Activated CD8-positive, alpha-beta T cell treated with anti-CD3 and anti-CD28 coated beads, Interleukin-2, amount 10 ng/mL, durations not matched to agents 7 days and 5 days (primary cell): ENCODE results near the gene STAC2. TPM values are rescaled to one million over a fixed set of nuclear protein-coding genes. Genes with fewer than 3 reads are reported as not detected.

ENCODE experiments used
- ATAC-seq: fragments of 150-1000 bp; cut with Tn5 transposase; one replicate; pipeline ENCODE4 v1.10.0; 2021; ENCODE audit warnings: moderate library complexity
- CTCF ChIA-PET: fragments of 350-600 bp; sonication (Branson Sonifier 250); formaldehyde crosslinking; loops from one replicate; lab custom pipeline; 2021; ENCODE audit warnings: antibody characterized with exemption; lab: Charles Lee
- POLR2A ChIA-PET: fragments of 350-600 bp; sonication (Branson Sonifier 250); formaldehyde crosslinking; loops from one replicate; lab custom pipeline; 2021; ENCODE audit warnings: antibody characterized with exemption; lab: Charles Lee
- DNase-seq: peaks from one replicate; pipeline ENCODE4 v3.0.0-alpha.2; 2020
- H3K27ac Mint-ChIP-seq: one replicate; pipeline ENCODE4 v1.8.0; 2021; ENCODE audit warnings: mild to moderate bottlenecking, mixed read lengths
- H3K27me3 Mint-ChIP-seq: one replicate; pipeline ENCODE4 v1.8.0; 2021; ENCODE audit warnings: low read depth, mixed read lengths
- H3K36me3 Mint-ChIP-seq: one replicate; pipeline ENCODE4 v1.8.0; 2021; ENCODE audit warnings: low read depth, mixed read lengths
- H3K4me1 Mint-ChIP-seq: one replicate; pipeline ENCODE4 v1.8.0; 2021; ENCODE audit warnings: low read depth, mixed read lengths
- H3K4me3 Mint-ChIP-seq: one replicate; pipeline ENCODE4 v1.8.0; 2021; ENCODE audit warnings: mild to moderate bottlenecking, mixed read lengths
- H3K9me3 Mint-ChIP-seq: one replicate; pipeline ENCODE4 v1.8.0; 2022; ENCODE audit warnings: mixed read lengths; ENCODE audit not compliant: insufficient read depth
- total RNA-seq, 2 experiments: library from RNA; stranded (reverse); gene quantifications; one replicate each; pipeline ENCODE4 v1.2.3, GENCODE V29; 2021

Gene STAC2
- total RNA-seq, 2 experiments from 2014 or later = not detected

- H3K27ac Mint-ChIP-seq = peak overlapping the region; percentile 83
- POLR2A ChIA-PET = no interaction called here
- DNase-seq (no peak), ATAC-seq (no peak)
- CTCF ChIA-PET = interaction anchor here (0.9 to 6.9 kb wide), 5 partner anchors 10 to 461 kb away, joined by 3 to 50 read pairs (median 9); no protein-coding TSS in a partner anchor
- H3K9me3 Mint-ChIP-seq = no peaks in the 10 kb centered on the region
- H3K4me3 Mint-ChIP-seq = peak overlapping the region; percentile 79
- peaks cover 30% of the 10 kb centered on the region for H3K36me3 Mint-ChIP-seq
- peaks cover 56% of the 10 kb centered on the region for H3K4me1 Mint-ChIP-seq
- no peaks in the 10 kb centered on the region for H3K27me3 Mint-ChIP-seq
Observed at GRCh38 chr17:39196241-39196807, 29.4 kb downstream of the STAC2 start.

DNA sequence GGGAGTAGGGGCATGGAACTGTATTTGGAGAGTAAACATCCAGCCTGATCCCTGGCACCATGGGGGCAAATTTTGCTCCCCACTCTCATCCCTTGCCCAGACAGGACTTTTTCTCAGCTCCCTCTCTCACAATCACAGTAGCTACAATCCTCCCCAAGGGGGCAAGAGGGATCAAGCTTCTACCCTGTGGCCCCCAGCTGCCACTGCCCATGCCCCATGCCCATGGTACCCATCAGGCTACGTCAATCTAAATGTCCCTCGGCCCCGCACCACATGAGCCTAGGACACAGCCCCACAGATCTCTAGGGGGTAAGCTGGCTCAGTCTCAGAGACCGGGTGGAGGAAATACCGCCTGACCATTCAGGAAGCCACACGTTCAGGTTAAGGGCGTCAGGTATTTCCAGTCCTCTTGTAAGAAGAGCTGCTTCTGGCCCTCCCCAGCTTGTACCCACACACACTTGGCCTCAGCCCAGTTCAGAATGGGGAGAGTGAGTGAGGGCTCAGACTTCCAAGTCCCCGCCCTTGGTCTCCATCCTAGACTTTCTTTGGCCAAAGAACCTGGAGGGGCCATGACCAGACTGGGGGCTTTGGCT lies 30.1 kb downstream of the STAC2 start:
- ChIA-PET POLR2A (interaction anchor here (1.4 kb wide), 1 partner anchor 8 kb away, joined by 3 read pairs; no protein-coding TSS in a partner anchor), CTCF (interaction anchor here (0.9 to 6.9 kb wide), 6 partner anchors 11 to 460 kb away, joined by 3 to 50 read pairs (median 6); no protein-coding TSS in a partner anchor)
- no peaks in the 10 kb centered on the region for H3K9me3 Mint-ChIP-seq
- H3K27me3 Mint-ChIP-seq = no peaks in the 10 kb centered on the region
- ATAC-seq (no peak), DNase-seq (peak; percentile 49)
- H3K36me3 Mint-ChIP-seq = peaks cover 26% of the 10 kb centered on the region
- H3K4me1 Mint-ChIP-seq = peaks cover 51% of the 10 kb centered on the region
- H3K4me3 Mint-ChIP-seq = peak overlapping the region; percentile 79
- H3K27ac Mint-ChIP-seq = peak overlapping the region; percentile 83

- H3K4me3 Mint-ChIP-seq = peak overlapping the region; percentile 79
- no peaks in the 10 kb centered on the region for H3K9me3 Mint-ChIP-seq
- peak overlapping the region; percentile 83 for H3K27ac Mint-ChIP-seq
- no peaks in the 10 kb centered on the region for H3K27me3 Mint-ChIP-seq
- ATAC-seq = no peak
- H3K36me3 Mint-ChIP-seq = peaks cover 21% of the 10 kb centered on the region
- ChIA-PET CTCF (interaction anchor here (0.6 to 6.9 kb wide), 9 partner anchors 9 to 460 kb away, joined by 3 to 50 read pairs (median 4); no protein-coding TSS in a partner anchor), POLR2A (interaction anchor here (1.4 kb wide), 1 partner anchor 9 kb away, joined by 3 read pairs; no protein-coding TSS in a partner anchor)
- H3K4me1 Mint-ChIP-seq = peaks cover 51% of the 10 kb centered on the region
- DNase-seq = no peak
Observed at GRCh38 chr17:39194985-39195524, 30.7 kb downstream of the STAC2 start.

DNA sequence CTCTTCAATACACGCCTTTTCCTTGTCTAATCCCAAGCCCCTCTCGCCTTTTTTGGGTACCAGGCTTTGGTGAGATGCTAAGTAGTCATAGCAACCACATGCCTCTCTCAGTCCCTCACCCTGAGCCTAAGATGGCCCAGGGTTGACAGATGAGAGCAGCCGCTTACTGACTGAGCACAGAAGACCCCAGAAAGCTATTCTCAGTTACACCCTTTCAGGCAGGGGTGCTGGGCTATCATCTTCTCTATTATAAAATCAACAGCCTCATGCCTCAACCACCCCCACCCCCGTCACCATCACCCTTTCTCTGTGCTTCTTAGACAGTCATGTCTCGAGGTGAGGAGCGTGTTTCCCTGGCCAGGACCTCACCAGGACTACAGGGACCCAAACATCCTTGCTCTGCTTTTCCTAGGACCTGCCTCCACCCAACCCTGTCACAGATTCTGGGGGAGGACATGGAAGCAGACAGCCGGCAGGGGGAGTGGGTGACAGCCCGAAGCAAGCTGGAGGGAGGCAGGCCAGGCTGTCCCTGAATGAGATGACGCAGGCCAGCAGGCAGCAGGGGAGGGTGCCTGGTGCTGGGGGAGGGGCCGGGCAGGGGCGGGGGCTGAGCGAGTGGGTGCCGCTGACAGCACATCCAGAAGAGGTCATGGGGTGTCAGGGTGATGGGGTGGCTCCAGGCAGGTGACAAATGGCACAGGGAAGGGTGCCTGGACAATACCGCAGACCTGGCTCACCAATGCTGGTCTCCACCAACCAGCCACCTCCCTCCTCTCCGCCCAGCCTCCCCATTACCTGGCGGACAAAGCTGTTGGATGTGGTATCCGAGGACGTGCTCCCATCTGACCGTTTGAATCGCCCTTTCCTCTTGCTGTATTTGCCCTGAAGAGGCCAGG lies 31.4 kb downstream of the STAC2 start:
- ATAC-seq (no peak), DNase-seq (no peak)
- Mint-ChIP-seq H3K9me3 (no peaks in the 10 kb centered on the region), H3K36me3 (peaks cover 21% of the 10 kb centered on the region), H3K4me3 (no peak overlapping the region), H3K27me3 (no peaks in the 10 kb centered on the region), H3K4me1 (peaks cover 46% of the 10 kb centered on the region), H3K27ac (peak overlapping the region; percentile 66)
- POLR2A ChIA-PET = interaction anchor here (1.4 kb wide), 1 partner anchor 9 kb away, joined by 3 read pairs; no protein-coding TSS in a partner anchor
- CTCF ChIA-PET = interaction anchor here (0.6 to 6.9 kb wide), 6 partner anchors 10 to 211 kb away, joined by 3 to 50 read pairs (median 6); no protein-coding TSS in a partner anchor

DNA sequence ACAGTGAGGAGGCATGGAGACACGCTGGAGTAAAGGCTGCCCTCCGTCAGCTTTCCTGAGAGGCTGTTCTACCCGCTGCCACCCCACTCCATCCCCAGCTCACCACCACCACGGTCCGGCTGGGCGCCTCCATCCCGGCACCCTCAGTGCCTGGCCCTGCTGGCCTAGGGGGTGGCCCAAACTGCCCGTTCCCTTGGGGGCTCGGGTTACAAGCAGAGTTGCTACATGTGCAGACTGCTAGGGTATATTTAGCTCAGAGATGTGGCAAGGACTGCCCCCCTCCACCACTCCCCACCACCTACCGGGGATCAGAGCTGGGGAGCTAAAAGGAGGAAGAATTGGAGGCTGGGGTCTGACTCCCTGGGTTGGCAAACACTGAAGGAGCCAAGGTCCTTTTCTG lies 32.4 kb downstream of the STAC2 start:
- peaks cover 36% of the 10 kb centered on the region for H3K4me1 Mint-ChIP-seq
- no peaks in the 10 kb centered on the region for H3K9me3 Mint-ChIP-seq
- H3K36me3 Mint-ChIP-seq = peaks cover 24% of the 10 kb centered on the region
- no peak for ATAC-seq
- CTCF ChIA-PET = interaction anchor here (2.2 kb wide), 1 partner anchor 51 kb away, joined by 7 read pairs; no protein-coding TSS in a partner anchor
- no peaks in the 10 kb centered on the region for H3K27me3 Mint-ChIP-seq
- no peak for DNase-seq
- POLR2A ChIA-PET = no interaction called here
- H3K27ac Mint-ChIP-seq = no peak overlapping the region
- no peak overlapping the region for H3K4me3 Mint-ChIP-seq

- Mint-ChIP-seq H3K27ac (no peak overlapping the region), H3K4me3 (no peak overlapping the region), H3K36me3 (peaks cover 25% of the 10 kb centered on the region), H3K27me3 (no peaks in the 10 kb centered on the region), H3K4me1 (peaks cover 32% of the 10 kb centered on the region), H3K9me3 (no peaks in the 10 kb centered on the region)
- ChIA-PET CTCF (interaction anchor here (2.2 kb wide), 1 partner anchor 52 kb away, joined by 7 read pairs; no protein-coding TSS in a partner anchor), POLR2A (no interaction called here)
- ATAC-seq = no peak
- DNase-seq = no peak
Observed at GRCh38 chr17:39192901-39193300, 32.8 kb downstream of the STAC2 start.

- Mint-ChIP-seq H3K4me1 (peaks cover 38% of the 10 kb centered on the region), H3K4me3 (no peak overlapping the region), H3K36me3 (peaks cover 31% of the 10 kb centered on the region), H3K27ac (peak overlapping the region; percentile 7), H3K9me3 (no peaks in the 10 kb centered on the region), H3K27me3 (no peaks in the 10 kb centered on the region)
- ChIA-PET POLR2A (no interaction called here), CTCF (interaction anchor here (0.9 to 1.3 kb wide), 3 partner anchors 15 to 39 kb away, joined by 3 to 5 read pairs (median 3); no protein-coding TSS in a partner anchor)
- DNase-seq = no peak
- ATAC-seq = no peak
Observed at GRCh38 chr17:39191750-39192510, 33.8 kb downstream of the STAC2 start.

GRCh38 chr17:39187152-39187830 lies 38.5 kb downstream of the STAC2 start:
- Mint-ChIP-seq H3K27ac (no peak overlapping the region), H3K9me3 (no peaks in the 10 kb centered on the region), H3K4me3 (no peak overlapping the region), H3K4me1 (peaks cover 7% of the 10 kb centered on the region), H3K27me3 (no peaks in the 10 kb centered on the region), H3K36me3 (peaks cover 44% of the 10 kb centered on the region)
- ATAC-seq (no peak), DNase-seq (no peak)
- ChIA-PET CTCF (interaction anchor here (0.8 kb wide), 1 partner anchor 12 kb away, joined by 3 read pairs; no protein-coding TSS in a partner anchor), POLR2A (no interaction called here)

GRCh38 chr17:39186481-39187002 lies 39.2 kb downstream of the STAC2 start:
- no peaks in the 10 kb centered on the region for H3K9me3 Mint-ChIP-seq

GRCh38 chr17:39183720-39184119 lies 42.0 kb downstream of the STAC2 start:
- H3K27ac Mint-ChIP-seq = no peak overlapping the region
- H3K36me3 Mint-ChIP-seq = peaks cover 40% of the 10 kb centered on the region
- H3K27me3 Mint-ChIP-seq = no peaks in the 10 kb centered on the region
- no peak overlapping the region for H3K4me3 Mint-ChIP-seq
- ChIA-PET POLR2A (no interaction called here), CTCF (interaction anchor here (1.2 to 3.1 kb wide), 5 partner anchors 9 to 200 kb away, joined by 4 to 17 read pairs (median 7); partner anchors contain the start of gene RPL19)
- ATAC-seq (no peak), DNase-seq (no peak)
- H3K9me3 Mint-ChIP-seq = no peaks in the 10 kb centered on the region
- peaks cover 7% of the 10 kb centered on the region for H3K4me1 Mint-ChIP-seq

More at GRCh38 chr17:39186481-39187002, 39.2 kb downstream of the STAC2 start:
- ChIA-PET CTCF (interaction anchor here (0.8 to 1.1 kb wide), 2 partner anchors 12 to 203 kb away, joined by 3 to 4 read pairs; no protein-coding TSS in a partner anchor), POLR2A (interaction anchor here (0.7 to 1.2 kb wide), 3 partner anchors 13 to 24 kb away, joined by 3 to 4 read pairs (median 4); partner anchors contain the start of gene RPL19)
- Mint-ChIP-seq H3K27ac (no peak overlapping the region), H3K4me1 (peaks cover 7% of the 10 kb centered on the region), H3K4me3 (no peak overlapping the region), H3K27me3 (no peaks in the 10 kb centered on the region), H3K36me3 (peaks cover 41% of the 10 kb centered on the region)
- no peak for DNase-seq
- no peak for ATAC-seq
